ENCODE data around the gene TUB.

TUB gene, protein sequence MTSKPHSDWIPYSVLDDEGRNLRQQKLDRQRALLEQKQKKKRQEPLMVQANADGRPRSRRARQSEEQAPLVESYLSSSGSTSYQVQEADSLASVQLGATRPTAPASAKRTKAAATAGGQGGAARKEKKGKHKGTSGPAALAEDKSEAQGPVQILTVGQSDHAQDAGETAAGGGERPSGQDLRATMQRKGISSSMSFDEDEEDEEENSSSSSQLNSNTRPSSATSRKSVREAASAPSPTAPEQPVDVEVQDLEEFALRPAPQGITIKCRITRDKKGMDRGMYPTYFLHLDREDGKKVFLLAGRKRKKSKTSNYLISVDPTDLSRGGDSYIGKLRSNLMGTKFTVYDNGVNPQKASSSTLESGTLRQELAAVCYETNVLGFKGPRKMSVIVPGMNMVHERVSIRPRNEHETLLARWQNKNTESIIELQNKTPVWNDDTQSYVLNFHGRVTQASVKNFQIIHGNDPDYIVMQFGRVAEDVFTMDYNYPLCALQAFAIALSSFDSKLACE

DNA sequence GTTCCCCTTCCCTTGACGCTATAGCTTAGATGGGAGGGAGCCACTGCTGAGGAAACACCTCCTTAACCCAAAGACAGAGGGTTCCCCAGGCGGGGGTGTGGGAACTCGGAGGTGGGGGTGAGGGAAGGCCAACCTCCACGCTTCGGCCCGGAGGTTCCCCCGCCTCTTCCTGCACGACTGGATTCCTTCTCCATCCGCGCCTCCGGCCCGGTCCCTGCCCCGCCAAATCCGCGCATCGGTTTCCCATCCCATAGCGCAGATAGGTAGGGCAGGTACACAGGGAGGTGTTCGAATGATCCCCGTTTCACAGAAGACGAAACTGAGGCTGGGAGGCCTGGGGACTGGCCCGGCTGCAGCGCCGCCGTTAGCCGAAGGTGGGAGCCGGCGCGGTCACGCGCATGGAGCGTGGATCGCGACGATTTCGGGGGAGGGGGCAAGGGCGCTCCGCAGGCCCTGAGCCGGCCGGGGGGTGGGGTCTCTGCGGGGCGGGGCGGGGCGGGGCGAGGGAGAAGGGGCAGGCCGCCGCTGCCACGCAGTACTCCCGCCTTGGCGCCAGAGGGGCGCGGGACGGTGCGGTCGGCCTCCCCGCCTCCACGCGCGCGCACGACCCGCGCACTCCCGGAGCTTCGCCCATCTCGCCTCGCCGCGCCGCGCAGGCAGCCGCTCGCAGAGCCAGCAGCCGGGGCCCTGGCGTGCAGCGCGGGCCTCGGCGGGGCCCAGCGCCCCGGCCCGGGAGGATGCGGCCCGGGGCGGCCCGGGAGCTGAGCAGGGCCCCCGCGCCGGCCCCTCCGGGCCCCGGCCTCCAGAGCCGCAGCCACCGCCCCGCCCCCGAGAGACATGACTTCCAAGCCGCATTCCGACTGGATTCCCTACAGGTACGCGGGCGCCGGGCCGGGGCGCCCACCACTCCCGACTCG lies at the start of gene TUB:
TSS of gene TUB (plus strand) at position 538 of the 917 bp plus-strand sequence. CDS start at position 838, 300 bp downstream.
- DNase-seq: no peak

DNA sequence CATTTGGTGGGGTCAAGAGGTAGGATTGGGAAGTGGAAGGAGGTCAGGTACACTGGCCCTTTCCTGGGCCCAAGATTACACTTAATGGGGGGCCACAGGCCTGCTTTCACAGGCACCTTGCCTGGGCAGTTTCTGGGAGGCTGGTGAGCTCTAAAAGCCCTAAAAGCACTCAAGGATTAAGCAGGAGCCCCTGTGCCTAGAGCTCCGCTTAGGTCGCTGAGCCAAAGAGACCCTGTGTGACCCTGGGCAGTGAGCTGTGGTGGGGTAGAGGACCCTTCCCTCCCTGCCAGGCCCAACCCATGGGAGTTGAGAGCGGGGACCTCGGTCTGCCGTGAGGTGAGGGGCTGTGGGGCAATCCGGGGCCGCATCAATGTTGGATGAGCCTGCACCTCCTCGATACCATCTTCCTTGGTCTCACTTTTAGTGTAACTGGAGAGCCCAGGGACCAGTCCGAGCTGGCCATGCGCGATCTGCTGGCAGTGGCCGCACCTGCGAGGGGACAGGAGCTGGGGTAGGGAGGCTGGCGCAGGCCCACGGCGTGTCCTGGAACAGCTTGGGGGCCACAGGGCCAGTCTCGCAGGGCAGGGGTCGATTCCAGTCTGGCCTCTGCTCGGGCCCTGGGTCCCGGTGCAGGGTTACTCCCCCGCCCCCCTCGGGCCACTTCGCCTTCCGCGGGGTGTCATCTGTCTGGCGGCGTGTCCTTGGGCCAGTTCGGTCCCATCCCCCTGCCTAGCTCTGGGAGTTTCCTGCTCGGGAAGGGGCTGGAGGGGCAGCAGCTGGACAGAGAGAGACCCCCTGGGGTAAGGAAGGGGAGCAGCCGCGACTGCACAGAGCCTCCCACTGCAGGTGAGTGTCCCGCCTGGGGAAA lies 49.5 kb upstream of the TUB start:
- DNase-seq: no peak

DNA sequence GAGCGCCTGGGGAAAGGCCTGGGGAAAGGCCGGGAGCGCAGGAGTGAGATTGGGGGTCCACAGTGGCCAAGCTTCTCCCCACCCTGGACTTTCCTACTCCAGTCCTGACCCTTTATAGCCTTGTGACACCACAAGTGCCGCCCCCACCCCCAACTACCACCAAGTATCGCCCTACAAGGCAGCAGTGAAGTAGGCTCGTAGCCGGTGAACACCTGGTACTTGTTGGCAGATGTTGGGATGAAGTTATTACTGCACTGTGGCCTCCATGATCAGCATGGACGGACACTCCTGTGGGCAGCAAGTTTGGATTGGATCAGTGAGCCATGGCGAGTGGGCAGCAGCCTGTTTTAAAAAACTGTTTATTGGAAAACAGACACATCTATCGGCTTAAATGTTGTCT lies 48.9 kb upstream of the TUB start:
- no peak for DNase-seq

DNA sequence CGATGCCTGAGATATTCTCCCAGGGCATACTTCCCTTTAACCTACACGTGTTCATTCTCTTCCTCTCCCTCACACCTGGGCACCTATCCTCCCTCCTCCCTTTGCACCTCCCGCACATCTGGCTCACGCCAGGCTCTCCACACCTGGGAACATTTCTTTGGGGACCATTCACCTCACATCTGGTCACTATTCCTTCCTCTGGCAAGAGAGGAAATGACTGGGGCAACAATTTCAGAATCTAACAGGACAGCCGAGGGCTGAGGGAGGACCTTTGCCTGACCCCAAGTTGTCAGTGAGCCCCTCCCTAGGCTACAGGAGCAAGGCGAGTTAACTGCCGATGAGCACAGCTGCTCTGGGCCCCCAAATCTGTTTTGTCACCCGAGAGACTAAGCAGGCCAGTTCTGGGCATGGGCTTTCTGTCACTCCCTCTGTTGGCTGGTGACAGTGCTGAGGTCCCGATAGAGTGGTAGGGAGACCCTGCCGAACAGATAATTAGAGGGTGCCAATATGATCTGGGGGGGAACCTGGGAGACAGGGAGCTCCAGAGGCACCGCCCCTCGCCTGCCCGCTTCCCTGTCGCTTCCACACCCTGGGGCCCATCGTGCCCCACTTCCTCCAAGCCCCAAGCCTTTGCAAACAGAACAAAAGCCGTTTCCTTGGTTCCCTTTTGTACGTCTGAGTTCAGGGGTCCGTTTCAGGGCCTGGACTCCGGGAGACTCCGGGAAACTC lies 48.3 kb upstream of the TUB start:
- DNase-seq: no peak

DNA sequence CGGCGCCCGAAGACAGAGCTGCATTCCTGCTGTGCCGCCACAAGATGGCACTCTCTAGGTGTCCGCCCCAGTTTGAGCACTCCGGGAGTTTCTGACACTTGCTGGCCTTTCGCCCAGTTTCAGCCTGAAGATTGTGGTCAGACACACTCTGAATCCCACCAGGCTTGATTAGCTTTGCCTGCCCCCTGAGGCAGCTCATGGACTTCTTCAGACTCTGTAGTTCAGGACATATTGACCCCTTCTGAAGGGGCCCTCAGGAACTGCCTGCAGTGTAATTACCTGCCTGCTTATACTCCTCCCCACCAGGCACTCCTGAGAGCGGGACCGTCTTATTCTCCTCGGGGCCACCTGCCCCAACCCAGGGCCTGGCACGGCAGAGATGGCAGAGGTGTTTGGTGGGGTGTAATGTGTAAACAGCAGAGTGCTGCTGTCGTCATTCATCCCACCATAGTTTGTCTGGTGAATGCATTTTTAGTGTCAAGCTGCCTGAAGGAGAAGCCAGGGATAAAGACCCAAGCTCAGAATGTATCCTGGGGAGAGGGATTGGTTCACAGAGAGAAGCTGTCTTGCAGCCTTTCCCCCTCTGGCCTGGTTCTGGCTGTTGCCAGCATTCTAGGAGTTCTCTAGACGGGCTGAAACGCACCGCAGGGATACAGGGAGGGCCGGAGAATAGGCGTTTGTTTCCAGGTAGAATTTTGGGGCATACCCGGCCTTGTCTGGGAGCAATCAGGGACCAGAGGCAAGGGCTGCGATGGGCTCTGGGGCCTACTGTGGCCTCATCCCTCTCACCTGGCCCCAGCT lies 47.5 kb upstream of the TUB start:
- peak; percentile 12 for DNase-seq

DNA sequence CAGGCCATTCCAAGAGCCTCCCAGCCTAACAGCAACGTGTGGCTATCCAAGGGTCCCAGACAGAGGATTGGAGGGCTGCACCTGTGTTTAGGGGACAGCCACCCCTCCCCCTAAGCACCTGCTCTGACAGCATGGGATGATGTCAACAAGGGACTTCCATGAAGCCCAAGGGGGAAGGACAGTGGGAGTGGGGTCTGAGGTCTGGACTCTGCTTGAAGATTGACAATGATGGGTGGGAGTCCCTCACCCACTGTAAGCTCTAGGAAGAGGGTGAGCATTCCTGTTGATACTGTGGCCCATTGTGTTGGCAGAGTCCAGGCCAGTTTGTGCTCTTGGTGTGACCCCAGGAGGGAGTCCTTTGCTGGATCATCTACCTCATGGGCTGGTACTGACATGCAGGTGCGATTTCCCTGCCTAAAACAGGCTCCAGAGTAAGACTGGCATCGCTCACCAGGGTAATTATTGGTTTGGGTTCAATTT lies 46.9 kb upstream of the TUB start:
- DNase-seq: no peak

DNA sequence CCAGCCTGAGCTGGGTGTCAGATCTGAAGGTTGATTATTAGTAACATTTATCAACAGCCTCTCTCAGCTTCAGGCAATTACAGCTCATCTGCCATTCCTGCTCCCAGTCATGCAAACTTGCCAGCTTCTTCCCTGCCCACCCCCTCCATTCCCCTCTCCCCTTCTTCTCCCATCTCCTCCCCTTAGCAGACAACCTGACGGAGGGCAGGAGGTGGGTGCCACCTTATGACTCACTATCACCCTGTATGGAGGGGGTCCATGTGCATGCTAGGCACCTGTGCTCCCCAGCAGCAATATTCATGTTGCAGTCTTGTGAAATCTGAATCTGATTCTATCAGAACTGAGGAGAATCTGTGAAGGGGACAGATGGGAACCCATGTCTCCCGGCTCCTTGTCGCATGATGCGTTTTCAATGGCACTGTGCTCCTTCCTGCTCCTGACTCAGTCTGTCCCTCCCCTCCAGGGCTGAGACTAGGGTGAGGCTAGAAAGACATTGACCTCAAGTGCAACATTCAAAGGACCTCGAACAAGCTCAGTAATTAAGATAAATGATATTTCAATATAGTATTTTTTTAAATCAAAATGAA lies 46.3 kb upstream of the TUB start:
- DNase-seq: no peak

DNA sequence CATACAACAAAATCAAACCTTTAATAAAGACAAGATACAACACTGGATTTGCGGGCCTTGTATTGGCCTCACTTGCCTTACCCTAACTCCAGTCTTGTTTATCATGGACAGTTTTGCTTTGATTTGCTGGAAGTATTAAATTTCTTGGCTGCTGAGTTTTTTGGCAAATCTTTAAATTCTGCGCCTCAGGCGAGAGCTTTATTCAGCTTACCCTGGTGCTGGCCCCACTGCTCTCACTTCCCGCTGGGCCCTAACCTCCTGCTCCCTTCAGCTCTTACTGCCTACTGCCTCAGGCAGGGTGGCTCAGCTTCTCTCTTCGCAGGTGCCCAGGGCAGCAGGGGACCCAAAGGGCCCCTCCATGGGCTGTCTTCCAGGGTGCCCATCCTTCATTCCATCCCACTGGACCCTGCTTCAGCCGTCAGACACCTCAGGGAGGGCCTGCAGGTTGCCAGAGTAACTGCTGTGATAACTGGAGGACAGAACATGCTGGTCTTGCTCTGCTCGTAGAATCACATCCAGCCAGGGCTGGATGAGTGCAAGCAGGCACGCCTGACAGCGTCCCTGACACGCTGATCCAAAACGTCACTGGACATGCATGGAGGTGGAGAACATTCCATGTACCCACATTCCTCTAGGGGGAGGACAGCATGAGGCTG lies 45.7 kb upstream of the TUB start:
- no peak for DNase-seq

DNA sequence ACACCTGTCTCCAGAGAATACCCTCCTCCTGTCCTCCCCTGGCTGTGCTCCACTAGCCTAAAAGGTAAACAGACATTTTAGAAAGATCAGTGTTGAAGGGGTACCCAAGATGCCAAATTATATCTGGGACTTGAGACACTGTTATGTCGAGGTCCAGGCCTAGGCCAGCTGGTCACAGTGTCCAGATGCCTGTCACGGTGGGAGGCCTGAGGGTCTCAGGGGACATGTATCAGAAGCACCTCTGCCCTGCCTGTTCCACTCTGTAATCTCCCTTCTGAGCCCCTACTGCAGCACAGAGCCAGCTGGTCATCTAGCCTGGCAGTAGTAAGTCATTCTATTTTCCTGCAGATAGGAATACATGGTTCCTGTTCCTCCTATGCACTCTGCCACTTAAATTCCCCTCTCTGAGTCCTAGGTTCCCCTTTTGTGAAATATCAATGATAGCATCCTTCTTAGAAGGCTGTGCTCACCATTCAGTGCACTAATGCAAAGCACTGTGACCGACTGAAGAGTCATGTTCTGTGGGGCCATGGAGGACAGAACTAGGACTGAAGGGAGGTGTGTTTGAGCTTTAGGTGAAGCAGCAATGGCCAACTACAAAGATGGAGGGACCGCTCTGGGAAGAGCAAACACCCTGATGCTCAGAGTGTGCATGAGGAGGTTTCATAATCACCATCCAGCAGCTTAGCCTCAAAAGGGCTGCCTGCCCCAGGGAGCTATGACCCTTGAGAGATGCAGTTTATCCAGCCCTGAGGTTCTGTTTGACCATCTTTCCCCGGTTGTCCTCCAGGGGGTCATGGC lies 44.8 kb upstream of the TUB start:
- no peak for DNase-seq

DNA sequence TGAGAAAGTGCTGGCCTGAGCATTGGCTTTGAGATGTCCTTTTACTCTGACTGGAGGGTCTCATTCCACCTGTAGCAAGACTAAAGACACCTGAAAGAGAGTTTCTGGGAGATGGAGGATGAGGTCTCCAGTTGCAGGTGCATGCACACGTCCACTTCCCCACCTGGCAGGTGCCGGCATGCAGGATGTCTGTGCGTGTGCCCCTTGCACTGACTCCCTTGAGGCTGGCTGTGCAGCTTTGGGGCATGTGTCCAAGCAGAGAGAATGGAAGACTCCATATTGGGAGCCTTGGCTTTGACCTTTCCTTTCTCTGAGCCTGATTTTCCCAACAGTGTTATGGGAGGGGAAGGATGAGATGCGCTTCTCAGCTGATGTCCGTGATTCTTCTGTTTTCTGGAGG lies 44.0 kb upstream of the TUB start:
- DNase-seq: no peak

DNA sequence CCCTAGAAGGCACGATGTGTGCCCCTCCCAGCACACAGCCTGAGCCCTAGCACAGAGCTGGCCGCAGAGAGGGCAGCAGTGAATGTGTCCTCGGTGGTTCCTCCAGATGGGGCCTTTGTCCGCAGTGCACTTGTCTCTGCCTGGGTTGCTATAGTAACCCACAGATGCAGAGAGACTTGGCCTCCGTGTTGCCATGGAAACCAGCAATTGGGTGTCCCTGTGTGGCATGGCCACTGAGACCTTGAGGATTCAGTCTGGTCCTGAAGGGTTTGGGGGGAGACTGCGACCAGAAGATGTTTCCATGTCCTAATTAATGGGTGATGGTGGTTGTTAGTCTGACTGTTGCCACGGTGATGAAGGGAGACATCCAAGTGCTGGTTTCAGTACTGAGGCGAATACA lies 42.6 kb upstream of the TUB start:
- no peak for DNase-seq

DNA sequence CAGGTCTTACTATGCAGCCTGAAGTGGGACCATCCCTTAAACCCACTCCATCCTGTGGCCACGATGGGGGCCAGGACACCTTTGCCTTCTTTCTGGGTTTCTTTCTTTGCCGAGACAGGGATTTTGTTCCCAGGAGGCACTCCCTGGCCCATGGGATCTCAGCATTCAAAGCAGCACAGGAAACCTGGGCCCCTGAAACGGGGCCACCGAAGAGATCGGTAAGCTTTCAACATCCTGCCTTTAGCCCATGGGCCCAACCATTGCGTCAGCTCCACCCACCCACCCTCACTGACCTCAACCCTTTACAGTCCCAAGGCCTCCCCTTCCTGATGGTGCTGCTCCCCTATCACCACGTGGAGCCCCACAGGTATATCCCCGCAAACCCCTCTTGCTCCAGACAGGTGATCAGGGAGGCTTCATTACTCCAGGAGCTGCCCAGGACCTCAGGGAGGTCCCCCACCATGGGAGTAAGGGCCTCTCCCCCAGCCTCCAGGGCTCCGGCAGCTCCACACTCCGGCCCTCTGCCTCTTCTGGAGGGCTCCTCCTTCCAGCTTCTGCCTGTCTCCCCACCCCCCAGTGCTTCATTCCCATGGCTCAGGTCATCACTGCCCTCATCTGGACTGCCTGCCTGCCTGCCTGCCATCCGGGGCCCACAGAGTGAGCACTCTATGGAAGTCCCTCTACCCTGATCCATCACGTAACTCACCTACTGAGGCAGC lies 42.0 kb upstream of the TUB start:
- no peak for DNase-seq

DNA sequence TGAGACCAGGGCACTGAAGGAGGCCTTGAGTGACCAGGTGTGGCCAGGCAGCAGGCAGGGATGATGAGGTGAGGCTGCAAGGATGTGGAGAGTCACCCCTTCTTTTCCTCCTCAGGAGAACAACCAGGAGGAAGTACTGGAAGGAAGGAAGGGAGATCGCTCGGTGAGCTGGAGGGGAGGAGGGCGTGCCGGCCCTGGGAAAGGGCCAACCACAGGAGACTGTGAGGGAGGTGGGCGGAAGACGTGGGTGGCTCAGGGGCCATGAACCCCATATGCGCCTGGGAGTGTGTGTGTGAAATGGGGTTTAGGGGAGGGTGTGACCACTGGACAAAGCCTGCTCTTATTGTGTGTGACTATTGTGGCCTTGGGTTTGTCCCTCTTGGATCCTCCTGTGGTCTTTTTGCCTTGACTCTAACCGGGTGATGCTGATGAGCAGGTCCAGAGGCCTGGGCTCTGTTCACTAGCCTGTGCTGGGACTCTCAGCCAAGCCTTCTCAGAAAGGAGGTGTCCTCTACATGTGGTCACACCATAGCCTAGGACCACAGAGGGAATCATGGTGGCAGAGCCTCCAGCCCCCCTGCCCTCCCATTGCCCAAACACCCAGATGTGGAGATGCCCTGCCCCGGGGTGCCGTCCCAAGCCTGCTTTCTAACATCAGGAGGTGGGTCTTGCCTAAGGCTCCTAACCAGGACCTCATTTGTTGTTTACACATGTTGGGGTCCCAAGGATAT lies 41.3 kb upstream of the TUB start:
- DNase-seq: no peak

DNA sequence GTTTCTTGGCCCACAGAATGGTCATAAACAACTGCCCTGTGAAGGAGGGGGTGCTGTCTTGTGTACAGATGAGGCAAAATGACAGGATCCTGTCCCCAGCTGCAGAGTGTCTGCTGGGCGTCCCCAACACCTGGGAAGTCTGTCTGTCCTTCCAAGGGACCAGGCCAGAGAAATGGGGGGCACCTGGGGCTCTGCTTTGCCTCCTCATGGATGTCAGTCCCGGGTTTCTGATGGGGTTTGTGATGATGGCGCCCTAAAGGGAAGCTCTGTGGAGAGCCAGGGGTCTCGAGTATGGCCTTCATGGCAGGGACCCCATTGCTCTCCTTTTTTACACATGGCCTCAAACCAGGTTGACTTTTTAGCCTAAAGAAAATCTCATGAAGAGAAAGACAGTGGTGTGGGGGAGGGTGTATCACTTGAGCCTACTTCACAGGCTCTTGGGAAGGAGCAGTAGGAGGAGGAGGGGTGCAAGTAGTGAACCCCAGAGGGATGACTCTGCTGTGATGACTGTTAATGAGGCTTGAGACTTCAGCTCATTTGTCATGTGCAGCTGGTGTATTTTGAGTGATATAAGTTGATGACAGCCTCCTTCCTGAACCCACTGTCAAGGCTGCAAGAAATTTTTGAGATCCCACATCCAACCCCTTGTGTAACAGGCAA lies 40.6 kb upstream of the TUB start:
- no peak for DNase-seq

DNA sequence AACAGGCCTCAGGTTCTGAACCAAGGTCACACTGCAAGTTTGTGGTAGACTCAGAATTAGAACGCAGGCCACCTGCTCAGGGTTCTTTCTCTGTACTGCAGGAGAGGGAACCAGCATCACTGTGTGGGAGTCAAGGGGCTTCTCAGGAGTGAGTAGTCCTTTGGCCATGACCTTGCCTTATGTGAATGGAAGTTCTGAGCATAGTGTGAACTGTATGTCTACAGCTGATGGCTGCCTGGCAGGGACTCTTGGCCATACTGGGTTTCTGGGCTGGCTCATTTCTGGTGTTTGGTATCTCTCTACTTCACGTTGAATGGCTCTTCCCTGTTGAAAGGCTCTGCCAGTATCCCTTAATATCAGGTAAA lies 40.1 kb upstream of the TUB start:
- DNase-seq: no peak

DNA sequence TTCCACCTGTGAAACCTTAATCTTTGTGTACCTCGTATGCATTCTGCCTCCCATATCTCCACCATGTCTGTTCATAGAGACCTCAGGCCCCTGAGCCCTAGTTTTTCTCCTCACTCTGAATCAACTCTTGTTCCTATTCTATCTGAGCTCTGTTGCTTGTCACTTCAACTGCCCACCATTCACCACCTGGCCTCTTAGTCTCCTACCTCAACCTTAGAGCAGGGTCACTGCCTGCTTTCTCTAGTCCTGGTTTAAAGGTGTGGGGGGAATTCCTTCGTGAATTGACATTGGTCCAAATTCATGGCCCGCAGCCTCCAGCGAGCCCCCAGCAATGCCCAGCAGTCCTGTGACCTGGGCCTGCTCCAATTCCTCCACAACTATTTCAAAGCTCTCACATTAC lies 39.4 kb upstream of the TUB start:
- no peak for DNase-seq

DNA sequence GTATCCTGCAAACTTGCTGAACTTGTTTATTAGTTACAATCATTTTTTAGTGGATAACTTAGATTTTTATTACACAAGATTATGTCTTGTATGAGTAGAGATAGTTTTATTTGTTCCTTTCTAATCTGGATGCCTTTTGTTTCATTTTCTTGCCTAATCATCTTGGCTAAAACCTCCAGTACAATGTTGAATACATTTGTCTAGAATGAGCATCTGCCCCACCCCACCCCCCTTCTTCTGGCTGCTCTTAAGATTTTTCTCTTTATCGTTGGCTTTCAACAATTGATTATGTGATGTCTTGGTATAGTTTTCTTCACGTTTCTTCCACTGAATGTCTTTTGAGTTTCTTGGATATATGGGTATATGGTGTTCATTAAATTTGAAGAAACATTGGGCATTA lies 37.3 kb upstream of the TUB start:
- no peak for DNase-seq
